GM12878 (cell line): ENCODE results near the gene CPNE5. TPM values are rescaled to one million over a fixed set of nuclear protein-coding genes. Genes with fewer than 3 reads are reported as not detected.

ENCODE experiments used
- ATAC-seq: fragments of 200-7000 bp; cut with Tn5 transposase; 3 replicates; pipeline ENCODE4 v1.9.1; 2020; ENCODE audit warnings: mild to moderate bottlenecking, moderate library complexity
- BruUV-seq: library from RNA; stranded (reverse); fragments of 400-500 nt; replicated peaks from 2 replicates; lab custom pipeline; 2021; lab: Mats Ljungman, UMichigan
- CTCF ChIA-PET: fragments of 300-600 bp; sonication (Branson Sonifier 250); formaldehyde crosslinking; extraction: SDS; loops from one replicate; lab custom pipeline; 2021; ENCODE audit warnings: inconsistent platforms; lab: Yijun Ruan, JAX
- POLR2A ChIA-PET: fragments of 350-600 bp; formaldehyde crosslinking; extraction: SDS; loops from one replicate; lab custom pipeline; 2021; ENCODE audit warnings: inconsistent platforms; lab: Charles Lee
- RAD21 ChIA-PET: fragments of 300-600 bp; sonication (Branson Sonifier 250); formaldehyde crosslinking; loops from one replicate; lab custom pipeline; 2023; ENCODE audit warnings: antibody characterized with exemption; ENCODE audit not compliant: unreplicated experiment; lab: Charles Lee
- SMC1A ChIA-PET: fragments of 300-600 bp; sonication (Branson Sonifier 250); formaldehyde crosslinking; loops from one replicate; lab custom pipeline; 2023; ENCODE audit not compliant: unreplicated experiment, uncharacterized antibody; lab: Charles Lee
- DNase-seq: peaks from one replicate; pipeline ENCODE4 v3.0.0-alpha.2; 2011; ENCODE audit warnings: low read depth, low spot score
- FAIRE-seq: peaks from 3 replicates; lab custom pipeline; 2011; peaks lifted over from hg19 to GRCh38; lab: Jason Lieb, UNC
- H2AFZ ChIP-seq: 2 replicates; pipeline ENCODE4 v1.6.0; 2011; ENCODE audit warnings: low read depth, low read length, control low read depth; ENCODE audit not compliant: control insufficient read depth
- H3K27ac ChIP-seq: 2 replicates; pipeline ENCODE4 v1.5.1; 2011; ENCODE audit warnings: control low read depth; ENCODE audit not compliant: control insufficient read depth, insufficient read depth
- H3K27me3 ChIP-seq, 2 experiments: replicated peaks in 1 of 2; 2 replicates each; pipeline versions ENCODE4 v1.6.0 to v1.6.1; 2011; ENCODE audit warnings: low read length in 1 of 2; ENCODE audit not compliant: control insufficient read depth in 2 of 2, insufficient read depth in 2 of 2
- H3K36me3 ChIP-seq, 2 experiments: 2 replicates each; pipeline ENCODE4 v1.5.1; 2011; ENCODE audit warnings: low read length in 1 of 2; ENCODE audit not compliant: control insufficient read depth in 2 of 2, insufficient read depth in 2 of 2
- H3K4me1 ChIP-seq: 2 replicates; pipeline ENCODE4 v1.6.1; 2011; ENCODE audit warnings: mild to moderate bottlenecking, low read length, moderate library complexity, mixed read lengths; ENCODE audit not compliant: control insufficient read depth, insufficient read depth
- H3K4me2 ChIP-seq: 2 replicates; pipeline ENCODE4 v1.6.0; 2011; ENCODE audit warnings: control low read depth; ENCODE audit not compliant: control insufficient read depth, insufficient read depth
- H3K4me3 ChIP-seq: fragments of 200-600 bp; sonication (generic); 2 replicates; pipeline ENCODE4 v1.5.1; 2016
- H3K79me2 ChIP-seq: 2 replicates; pipeline ENCODE4 v1.6.0; 2011; ENCODE audit warnings: low read length; ENCODE audit not compliant: control insufficient read depth, insufficient read depth
- H3K9ac ChIP-seq: 2 replicates; pipeline ENCODE4 v1.8.0; 2011; ENCODE audit warnings: low read length, control low read depth, mixed read lengths; ENCODE audit not compliant: control insufficient read depth, insufficient read depth
- H3K9me3 ChIP-seq: replicated peaks from 3 replicates; pipeline ENCODE4 v1.5.1; 2011; ENCODE audit warnings: mild to moderate bottlenecking, low read length; ENCODE audit not compliant: control insufficient read depth, insufficient read depth
- H4K20me1 ChIP-seq: 2 replicates; pipeline ENCODE4 v1.6.0; 2011; ENCODE audit not compliant: control insufficient read depth, insufficient read depth
- ASH2L ChIP-seq: fragments of 300-600, 200-600 bp; sonication (generic); IDR thresholded peaks from 2 replicates; pipeline ENCODE4 v1.6.1; 2017; ENCODE audit warnings: low read depth, mild to moderate bottlenecking, borderline replicate concordance
- BACH1 ChIP-seq: fragments of 450-650 bp; IDR thresholded peaks from 2 replicates; pipeline ENCODE4 v1.6.1; 2017; ENCODE audit warnings: mild to moderate bottlenecking, borderline replicate concordance
- BCL11A ChIP-seq: IDR thresholded peaks from 2 replicates; pipeline ENCODE4 v1.6.1; 2011; ENCODE audit warnings: low read depth, low read length
- BRCA1 ChIP-seq: IDR thresholded peaks from 2 replicates; pipeline ENCODE4 v1.6.1; 2011; ENCODE audit warnings: low read depth, low read length, improper control_type of control experiment
- HCFC1 ChIP-seq: fragments of 150-350 bp; IDR thresholded peaks from 2 replicates; pipeline ENCODE4 v1.6.1; 2014; ENCODE audit warnings: low read length
- IKZF1 ChIP-seq: fragments of 450-650 bp; conservative IDR thresholded peaks from 2 replicates; pipeline ENCODE4 v1.6.1; 2017; ENCODE audit warnings: antibody characterized with exemption, mild to moderate bottlenecking
- JUNB ChIP-seq: IDR thresholded peaks from 2 replicates; pipeline ENCODE4 v1.6.1; 2016; ENCODE audit warnings: antibody characterized with exemption, mild to moderate bottlenecking
- SP1 ChIP-seq: IDR thresholded peaks from one replicate; pipeline ENCODE4 v1.6.1; 2011; ENCODE audit warnings: low read depth, low read length
- WGBS: methylation state at CpG from one replicate; pipeline ENCODE4 v1.1.6; 2016; ENCODE audit warnings: low lambda C conversion rate; ENCODE audit not compliant: insufficient replicate concordance, insufficient coverage; ENCODE audit errors: missing lambda C conversion rate; 5-methylcytosine and 5-hydroxymethylcytosine counted together
- in situ Hi-C: fragments of 300-500 bp; cut with MboI; formaldehyde crosslinking; loops from 9 replicates; pipeline ENCODE4 v1.14.3; 2018; ENCODE audit warnings: mixed read lengths
- intact Hi-C: fragments of 100-400 bp; cut with micrococcal nuclease; formaldehyde crosslinking; loops from one replicate; pipeline ENCODE4 v1.14.2; 2022; ENCODE audit not compliant: unreplicated experiment
- polyA plus RNA-seq, 11 experiments: library from polyadenylated mRNA; depleted of rRNA in 4 of 11; unstranded in 6 of 11; stranded (reverse) in 5 of 11; fragments of >200 nt; fragmentation: Nextera tagmentation in 4 of 11; fragmentation: Illumina TruSeq in 1 of 11; extraction: Ambion mirVana in 4 of 11; extraction: Trizol in 1 of 11; gene quantifications; 1 replicate in 1 of 11; 2 replicates in 10 of 11; pipeline versions ENCODE4 v1.2.1 to v1.2.3, GENCODE V29; 2011 to 2016; ENCODE audit warnings: inconsistent platforms in 2 of 11, missing spikeins in 2 of 11, low read depth in 1 of 11
- total RNA-seq, 4 experiments: library from RNA; depleted of rRNA in 3 of 4; stranded (reverse); fragments of >200 nt in 3 of 4; fragmentation: Illumina TruSeq in 1 of 4; extraction: Trizol in 1 of 4; gene quantifications; 2 replicates each; pipeline versions ENCODE4 v1.2.1 to v1.2.3, GENCODE V29; 2013 to 2021
- TF ChIP-seq, protein P1 (sequence below): IDR thresholded peaks from 2 replicates; pipeline ENCODE4 v1.6.1; 2011; ENCODE audit warnings: low read depth, mild to moderate bottlenecking, low read length, moderate library complexity, borderline replicate concordance; ENCODE audit errors: extremely low read depth
- TF ChIP-seq, protein P2 (sequence below): fragments of 450-650 bp; IDR thresholded peaks from 2 replicates; pipeline ENCODE4 v1.6.1; 2016; ENCODE audit warnings: mild to moderate bottlenecking, moderate library complexity, borderline replicate concordance

Gene CPNE5
- total and polyA plus RNA-seq, 10 of the 15 experiments (the other 5 are each of a cell fraction or from before 2014, with no cell fraction given): 2.4 to 39.1 (median 18.2) TPM

DNA sequence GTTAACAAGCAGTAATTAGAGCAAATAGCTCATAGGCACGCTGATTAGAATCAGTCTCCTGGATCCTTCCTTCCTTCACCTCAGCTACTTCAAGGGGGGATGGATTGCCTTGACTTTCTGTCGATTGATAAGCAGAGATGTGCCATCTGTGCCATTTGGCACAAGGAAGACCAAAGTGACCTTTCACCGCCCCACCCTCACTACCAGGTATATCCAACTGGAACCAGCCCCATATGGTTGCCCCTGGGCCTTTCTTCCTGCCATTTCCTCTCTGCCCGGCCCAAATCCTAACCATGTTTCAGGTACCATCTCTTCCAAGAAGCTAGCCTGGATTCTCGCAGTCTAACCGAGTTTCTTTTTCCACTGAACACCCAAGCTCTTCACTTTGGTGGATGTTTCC is 8.7 kb upstream of the CPNE5 start:
- TF ChIP-seq SP1 (no peak), BRCA1 (no peak), BACH1 (no peak), HCFC1 (no peak), BCL11A (no peak), IKZF1 (no peak), JUNB (no peak), ASH2L (no peak)
- TF ChIP-seq, protein P1, sequence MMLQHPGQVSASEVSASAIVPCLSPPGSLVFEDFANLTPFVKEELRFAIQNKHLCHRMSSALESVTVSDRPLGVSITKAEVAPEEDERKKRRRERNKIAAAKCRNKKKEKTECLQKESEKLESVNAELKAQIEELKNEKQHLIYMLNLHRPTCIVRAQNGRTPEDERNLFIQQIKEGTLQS: no peak
- TF ChIP-seq, protein P2, sequence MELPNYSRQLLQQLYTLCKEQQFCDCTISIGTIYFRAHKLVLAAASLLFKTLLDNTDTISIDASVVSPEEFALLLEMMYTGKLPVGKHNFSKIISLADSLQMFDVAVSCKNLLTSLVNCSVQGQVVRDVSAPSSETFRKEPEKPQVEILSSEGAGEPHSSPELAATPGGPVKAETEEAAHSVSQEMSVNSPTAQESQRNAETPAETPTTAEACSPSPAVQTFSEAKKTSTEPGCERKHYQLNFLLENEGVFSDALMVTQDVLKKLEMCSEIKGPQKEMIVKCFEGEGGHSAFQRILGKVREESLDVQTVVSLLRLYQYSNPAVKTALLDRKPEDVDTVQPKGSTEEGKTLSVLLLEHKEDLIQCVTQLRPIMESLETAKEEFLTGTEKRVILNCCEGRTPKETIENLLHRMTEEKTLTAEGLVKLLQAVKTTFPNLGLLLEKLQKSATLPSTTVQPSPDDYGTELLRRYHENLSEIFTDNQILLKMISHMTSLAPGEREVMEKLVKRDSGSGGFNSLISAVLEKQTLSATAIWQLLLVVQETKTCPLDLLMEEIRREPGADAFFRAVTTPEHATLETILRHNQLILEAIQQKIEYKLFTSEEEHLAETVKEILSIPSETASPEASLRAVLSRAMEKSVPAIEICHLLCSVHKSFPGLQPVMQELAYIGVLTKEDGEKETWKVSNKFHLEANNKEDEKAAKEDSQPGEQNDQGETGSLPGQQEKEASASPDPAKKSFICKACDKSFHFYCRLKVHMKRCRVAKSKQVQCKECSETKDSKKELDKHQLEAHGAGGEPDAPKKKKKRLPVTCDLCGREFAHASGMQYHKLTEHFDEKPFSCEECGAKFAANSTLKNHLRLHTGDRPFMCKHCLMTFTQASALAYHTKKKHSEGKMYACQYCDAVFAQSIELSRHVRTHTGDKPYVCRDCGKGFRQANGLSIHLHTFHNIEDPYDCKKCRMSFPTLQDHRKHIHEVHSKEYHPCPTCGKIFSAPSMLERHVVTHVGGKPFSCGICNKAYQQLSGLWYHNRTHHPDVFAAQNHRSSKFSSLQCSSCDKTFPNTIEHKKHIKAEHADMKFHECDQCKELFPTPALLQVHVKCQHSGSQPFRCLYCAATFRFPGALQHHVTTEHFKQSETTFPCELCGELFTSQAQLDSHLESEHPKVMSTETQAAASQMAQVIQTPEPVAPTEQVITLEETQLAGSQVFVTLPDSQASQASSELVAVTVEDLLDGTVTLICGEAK: no peak
- CTCF ChIA-PET: interaction anchor here (1.4 to 1.6 kb wide), 2 partner anchors 65 to 82 kb away, joined by 5 to 9 read pairs; no protein-coding TSS in a partner anchor
- Histone ChIP-seq H3K36me3 (no peaks in the 10 kb centered on the region; a peak in 1 of 4 replicates), H3K79me2 (no peaks in the 10 kb centered on the region), H2AFZ (no peak overlapping the region), H3K27ac (no peak overlapping the region), H4K20me1 (no peaks in the 10 kb centered on the region), H3K4me2 (no peak overlapping the region), H3K4me1 (no peaks in the 10 kb centered on the region), H3K9ac (no peak overlapping the region), H3K4me3 (no peak overlapping the region), H3K9me3 (no peaks in the 10 kb centered on the region; the same call in 2 of the 3 replicates), H3K27me3 (no peaks in the 10 kb centered on the region)
- no peak for ATAC-seq
- no TSS peak for BruUV-seq
- DNase-seq: no peak
- RAD21 ChIA-PET: interaction anchor here (6.2 kb wide), 1 partner anchor 83 kb away, joined by 49 read pairs; no protein-coding TSS in a partner anchor
- in situ Hi-C loops (no loop called here), intact Hi-C loops (no loop called here)
- no peak for FAIRE-seq
- 91% methylated on average over 6 of the region's 6 CpGs for WGBS
- POLR2A ChIA-PET: no interaction called here
- SMC1A ChIA-PET: interaction anchor here (0.7 to 7.2 kb wide), 2 partner anchors 36 to 81 kb away, joined by 3 to 106 read pairs; no protein-coding TSS in a partner anchor
